ENCODE measurements around the gene COX19. TPM values are rescaled to one million over a fixed set of nuclear protein-coding genes. Genes with fewer than 3 reads are reported as not detected.
A peak's percentile ranks its signal among the peaks of the same experiment; 100 is the strongest.

The COX19 gene
- total and polyA plus RNA-seq, 2 of the 13 experiments (the other 11 are each of a cell fraction or from before 2014, with no cell fraction given) = 11.5 to 21.7 TPM

- no peak for TF ChIP-seq PTBP1 (IDR thresholded peaks at IDR 0.05; ENCODE audit: low read depth, low read length, poor library complexity, severe bottlenecking)
- TF ChIP-seq SPEN (CRISPR knock-in tag; IDR thresholded peaks at IDR 0.05; ENCODE audit: low read depth) = peak; percentile 39; the same call in 1 of the 2 replicates
- no peak; the same call in 1 of the 2 replicates for TF ChIP-seq BHLHE40 (IDR thresholded peaks at IDR 0.05; ENCODE audit: low read length)
- 0 out of 2 replicates have a peak, but pooled peaks have one; percentile 28 for TF ChIP-seq ZNF230 (CRISPR knock-in tag; IDR thresholded peaks at IDR 0.05)
- no peak for TF ChIP-seq CBX1 (IDR thresholded peaks at IDR 0.05; ENCODE audit: low read depth)
- peak; percentile 44; the same call in 1 of the 2 replicates for TF ChIP-seq HNF4G (IDR thresholded peaks at IDR 0.05; ENCODE audit: borderline replicate concordance, low read depth, low read length)
- TF ChIP-seq HNF4G (CRISPR knock-in tag; IDR thresholded peaks at IDR 0.05; ENCODE audit: borderline replicate concordance, low read depth) = 0 out of 2 replicates have a peak, but pooled peaks have one; percentile 12
- TF ChIP-seq ZBTB14 (CRISPR knock-in tag; IDR thresholded peaks at IDR 0.05) = no peak
- no peak for TF ChIP-seq GLMP (CRISPR knock-in tag; IDR thresholded peaks at IDR 0.05; ENCODE audit: borderline replicate concordance)
- no peak for TF ChIP-seq ZNF138 (CRISPR knock-in tag; IDR thresholded peaks at IDR 0.05; ENCODE audit: low read depth)
- no peak for TF ChIP-seq ZNF572 (CRISPR knock-in tag; IDR thresholded peaks at IDR 0.05)
- no peak for TF ChIP-seq GPN1 (CRISPR knock-in tag; IDR thresholded peaks at IDR 0.05; ENCODE audit: borderline replicate concordance)
- no peak for TF ChIP-seq SNRNP70 (IDR thresholded peaks at IDR 0.05; ENCODE audit: low read depth, low read length)
- TF ChIP-seq ZZZ3 (CRISPR knock-in tag; IDR thresholded peaks at IDR 0.05; ENCODE audit: borderline replicate concordance) = no peak
- TF ChIP-seq ATF6 (CRISPR knock-in tag; conservative IDR thresholded peaks at IDR 0.05) = no peak
- no peak for TF ChIP-seq ZNF224 (CRISPR knock-in tag; IDR thresholded peaks at IDR 0.05)
- TF ChIP-seq ZBTB49 (CRISPR knock-in tag; IDR thresholded peaks at IDR 0.05; ENCODE audit: borderline replicate concordance) = no peak
- TF ChIP-seq TAF1 (CRISPR knock-in tag; IDR thresholded peaks at IDR 0.05) = no peak
- no peak for TF ChIP-seq MXI1 (IDR thresholded peaks at IDR 0.05; ENCODE audit: borderline replicate concordance, low read depth, low read length)
- TF ChIP-seq HIC2 (CRISPR knock-in tag; IDR thresholded peaks at IDR 0.05; ENCODE audit: low read depth) = no peak
Measured at GRCh38 chr7:1015196-1016121, 40.1 kb upstream of the COX19 start (continued).
